ENCODE measurements around the gene SLC8A3.

SLC8A3 gene

GRCh38 chr14:70094631-70095030, 94.1 kb downstream of the SLC8A3 start:
- peaks cover 5% of the 10 kb centered on the region for H3K36me3 Mint-ChIP-seq (ENCODE audit: low read depth)
- H3K4me1 Mint-ChIP-seq: peaks cover 22% of the 10 kb centered on the region
- no peak overlapping the region for H3K4me3 Mint-ChIP-seq
- H3K27ac Mint-ChIP-seq: no peak overlapping the region
- no peaks in the 10 kb centered on the region for H3K27me3 Mint-ChIP-seq (ENCODE audit: low read depth, poor library complexity)
- DNase-seq: no peak
- H3K9me3 Mint-ChIP-seq: no peaks in the 10 kb centered on the region
- TF ChIP-seq CTCF (IDR thresholded peaks at IDR 0.05): no peak

- peaks cover 5% of the 10 kb centered on the region for H3K36me3 Mint-ChIP-seq (ENCODE audit: low read depth)
- H3K4me1 Mint-ChIP-seq: peaks cover 22% of the 10 kb centered on the region
- TF ChIP-seq CTCF (IDR thresholded peaks at IDR 0.05): no peak
- no peaks in the 10 kb centered on the region for H3K9me3 Mint-ChIP-seq
- DNase-seq: no peak
- no peak overlapping the region for H3K27ac Mint-ChIP-seq
- H3K4me3 Mint-ChIP-seq: no peak overlapping the region
- H3K27me3 Mint-ChIP-seq (ENCODE audit: low read depth, poor library complexity): no peaks in the 10 kb centered on the region
Observed at GRCh38 chr14:70094106-70094505, 94.6 kb downstream of the SLC8A3 start.

GRCh38 chr14:70093156-70093555, 95.6 kb downstream of the SLC8A3 start:
- no peak overlapping the region for H3K27ac Mint-ChIP-seq
- peaks cover 16% of the 10 kb centered on the region for H3K4me1 Mint-ChIP-seq
- no peaks in the 10 kb centered on the region for H3K27me3 Mint-ChIP-seq (ENCODE audit: low read depth, poor library complexity)
- peaks cover 5% of the 10 kb centered on the region for H3K36me3 Mint-ChIP-seq (ENCODE audit: low read depth)
- no peaks in the 10 kb centered on the region for H3K9me3 Mint-ChIP-seq
- DNase-seq: no peak
- H3K4me3 Mint-ChIP-seq: no peak overlapping the region
- no peak for TF ChIP-seq CTCF (IDR thresholded peaks at IDR 0.05)

GRCh38 chr14:70087380-70087697, 101.4 kb downstream of the SLC8A3 start:
- Mint-ChIP-seq H3K4me1 (no peaks in the 10 kb centered on the region), H3K9me3 (no peaks in the 10 kb centered on the region), H3K27me3 (ENCODE audit: low read depth, poor library complexity) (no peaks in the 10 kb centered on the region), H3K4me3 (no peak overlapping the region), H3K36me3 (ENCODE audit: low read depth) (peaks cover 5% of the 10 kb centered on the region), H3K27ac (no peak overlapping the region)
- DNase-seq: no peak
- no peak for TF ChIP-seq CTCF (IDR thresholded peaks at IDR 0.05)

- TF ChIP-seq CTCF (IDR thresholded peaks at IDR 0.05): peak; percentile 52
- Mint-ChIP-seq H3K9me3 (no peaks in the 10 kb centered on the region), H3K36me3 (ENCODE audit: low read depth) (peaks cover under 1% of the 10 kb centered on the region), H3K4me1 (no peaks in the 10 kb centered on the region), H3K4me3 (no peak overlapping the region), H3K27ac (no peak overlapping the region), H3K27me3 (ENCODE audit: low read depth, poor library complexity) (no peaks in the 10 kb centered on the region)
- DNase-seq: peak; percentile 28
Observed at GRCh38 chr14:70086685-70087379, 101.9 kb downstream of the SLC8A3 start.

GRCh38 chr14:70084226-70084625, 104.5 kb downstream of the SLC8A3 start:
- Mint-ChIP-seq H3K27me3 (ENCODE audit: low read depth, poor library complexity) (no peaks in the 10 kb centered on the region), H3K9me3 (no peaks in the 10 kb centered on the region), H3K4me1 (no peaks in the 10 kb centered on the region), H3K27ac (no peak overlapping the region), H3K36me3 (ENCODE audit: low read depth) (no peaks in the 10 kb centered on the region), H3K4me3 (no peak overlapping the region)
- no peak for TF ChIP-seq CTCF (IDR thresholded peaks at IDR 0.05)
- DNase-seq: no peak

All from nephron progenitor cell (in vitro differentiated cells).